Breast epithelium (tissue), 4 donors: ENCODE data around the gene RBM19. TPM values are rescaled to one million over a fixed set of nuclear protein-coding genes. Genes with fewer than 3 reads are reported as not detected.
"Not testable (repeated sequence)": the region's sequence is repeated elsewhere in the genome, so short reads cannot be mapped to it uniquely, and the experiment has no call there.

Experiments used
- DNase-seq, 2 donors: peaks; one replicate each; pipeline ENCODE4 v3.0.0-alpha.2; 2019; ENCODE audit warnings: low spot score in 2 of 2
- H3K27ac ChIP-seq, 2 donors: fragments of 200-600 bp; sonication (generic) in 1 of 2; one replicate each; pipeline ENCODE4 v1.5.1; 2016 to 2019; ENCODE audit warnings: mild to moderate bottlenecking in 1 of 2
- H3K27me3 ChIP-seq, 2 donors: fragments of 200-600 bp; sonication (generic) in 1 of 2; one replicate each; pipeline versions ENCODE4 v1.5.1 to v1.6.0; 2017 to 2019; ENCODE audit warnings: control low read depth in 1 of 2, mild to moderate bottlenecking in 1 of 2
- H3K36me3 ChIP-seq: fragments of 200-600 bp; one replicate; pipeline ENCODE4 v1.5.1; 2019
- H3K4me1 ChIP-seq, 2 donors: fragments of 200-600 bp; sonication (generic); one replicate each; pipeline ENCODE4 v1.5.1; 2016 to 2019; ENCODE audit warnings: control low read depth in 1 of 2
- H3K4me3 ChIP-seq, 3 donors: fragments of 200-600 bp; sonication (generic); 1 replicate in 2 of 3; 2 replicates in 1 of 3; pipeline ENCODE4 v1.5.1; 2016 to 2019; ENCODE audit warnings: mild to moderate bottlenecking in 3 of 3, moderate library complexity in 2 of 3
- H3K9me3 ChIP-seq, 2 donors: fragments of 200-600 bp; sonication (generic) in 1 of 2; one replicate each; pipeline ENCODE4 v1.5.1; 2016 to 2019; ENCODE audit warnings: control low read depth in 1 of 2
- POLR2A ChIP-seq: fragments of 450-650 bp; IDR thresholded peaks from one replicate; pipeline ENCODE4 v1.6.1; 2016; ENCODE audit warnings: antibody characterized with exemption, mild to moderate bottlenecking, moderate library complexity
- POLR2AphosphoS5 ChIP-seq, 3 donors: sonication (generic); formaldehyde crosslinking; IDR thresholded peaks; one replicate each; pipeline ENCODE4 v1.6.1; 2017; ENCODE audit warnings: antibody characterized with exemption in 3 of 3
- intact Hi-C: fragments of 100-400 bp; cut with DNase I; formaldehyde crosslinking; loops from one replicate; pipeline ENCODE4 v1.15.1; 2023; ENCODE audit warnings: low total_unique reads
- total RNA-seq, 3 donors: library from RNA; depleted of rRNA; stranded (reverse); fragments of >200 nt; gene quantifications; one replicate each; pipeline ENCODE4 v1.1.0, GENCODE V29; 2016
- TF ChIP-seq, protein P1 (sequence below), 3 donors: fragments of 450-650 bp; IDR thresholded peaks; one replicate each; pipeline ENCODE4 v1.5.1; 2016 to 2017; ENCODE audit warnings: antibody characterized with exemption in 3 of 3, mild to moderate bottlenecking in 3 of 3, moderate library complexity in 3 of 3

RBM19 gene
- total RNA-seq, 3 donors from 2014 or later, result 28.8 to 43.3 (median 42.6) TPM

GRCh38 chr12:113816866-113817265 lies 149.3 kb downstream of the RBM19 start:
- TF ChIP-seq POLR2AphosphoS5 (IDR thresholded peaks at IDR 0.05) (no peak), POLR2A (no peak)
- TF ChIP-seq, protein P1, sequence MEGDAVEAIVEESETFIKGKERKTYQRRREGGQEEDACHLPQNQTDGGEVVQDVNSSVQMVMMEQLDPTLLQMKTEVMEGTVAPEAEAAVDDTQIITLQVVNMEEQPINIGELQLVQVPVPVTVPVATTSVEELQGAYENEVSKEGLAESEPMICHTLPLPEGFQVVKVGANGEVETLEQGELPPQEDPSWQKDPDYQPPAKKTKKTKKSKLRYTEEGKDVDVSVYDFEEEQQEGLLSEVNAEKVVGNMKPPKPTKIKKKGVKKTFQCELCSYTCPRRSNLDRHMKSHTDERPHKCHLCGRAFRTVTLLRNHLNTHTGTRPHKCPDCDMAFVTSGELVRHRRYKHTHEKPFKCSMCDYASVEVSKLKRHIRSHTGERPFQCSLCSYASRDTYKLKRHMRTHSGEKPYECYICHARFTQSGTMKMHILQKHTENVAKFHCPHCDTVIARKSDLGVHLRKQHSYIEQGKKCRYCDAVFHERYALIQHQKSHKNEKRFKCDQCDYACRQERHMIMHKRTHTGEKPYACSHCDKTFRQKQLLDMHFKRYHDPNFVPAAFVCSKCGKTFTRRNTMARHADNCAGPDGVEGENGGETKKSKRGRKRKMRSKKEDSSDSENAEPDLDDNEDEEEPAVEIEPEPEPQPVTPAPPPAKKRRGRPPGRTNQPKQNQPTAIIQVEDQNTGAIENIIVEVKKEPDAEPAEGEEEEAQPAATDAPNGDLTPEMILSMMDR (IDR thresholded peaks at IDR 0.05), result no peak
- no peaks in the 10 kb centered on the region for H3K36me3 ChIP-seq

DNA sequence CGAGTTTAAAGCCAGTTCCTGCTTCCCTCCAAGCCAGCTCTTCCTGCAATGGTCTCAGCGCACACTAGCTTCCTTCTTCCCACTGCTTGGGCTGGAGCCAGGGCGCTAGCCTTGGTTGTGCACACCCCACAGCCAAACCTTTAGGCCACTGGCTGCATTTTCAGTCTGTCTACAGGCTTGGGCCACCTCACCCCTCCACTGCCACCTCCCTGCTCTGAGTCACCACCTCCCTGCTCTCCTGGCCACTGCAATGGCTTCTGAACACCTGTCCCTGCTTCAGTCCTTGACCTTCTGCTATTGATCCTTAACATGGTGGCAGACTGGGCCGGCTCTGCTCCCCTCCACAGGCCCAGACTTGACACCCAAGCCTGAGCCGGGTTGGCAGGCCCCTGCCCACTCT lies 151.1 kb downstream of the RBM19 start:
- no peak for DNase-seq
- intact Hi-C loops, result no loop called here
- TF ChIP-seq, protein P1 (IDR thresholded peaks at IDR 0.05), result no peak
- TF ChIP-seq POLR2A (no peak), POLR2AphosphoS5 (IDR thresholded peaks at IDR 0.05) (no peak)
- H3K27ac ChIP-seq, result no peak overlapping the region
- H3K36me3 ChIP-seq, result no peaks in the 10 kb centered on the region
- no peak overlapping the region for H3K4me3 ChIP-seq
- H3K4me1 ChIP-seq, result no peaks in the 10 kb centered on the region
- H3K9me3 ChIP-seq, result peaks cover 5 to 9% of the 10 kb centered on the region in 2 donors
- no peaks in the 10 kb centered on the region for H3K27me3 ChIP-seq

More at GRCh38 chr12:113816866-113817265, 149.3 kb downstream of the RBM19 start:
- H3K4me3 ChIP-seq, result no peak overlapping the region
- DNase-seq, result no peak
- no peaks in the 10 kb centered on the region for H3K4me1 ChIP-seq
- H3K9me3 ChIP-seq, result peaks cover 0 to 2% of the 10 kb centered on the region in 2 donors
- no peaks in the 10 kb centered on the region for H3K27me3 ChIP-seq
- intact Hi-C loops, result no loop called here
- H3K27ac ChIP-seq, result no peak overlapping the region

DNA sequence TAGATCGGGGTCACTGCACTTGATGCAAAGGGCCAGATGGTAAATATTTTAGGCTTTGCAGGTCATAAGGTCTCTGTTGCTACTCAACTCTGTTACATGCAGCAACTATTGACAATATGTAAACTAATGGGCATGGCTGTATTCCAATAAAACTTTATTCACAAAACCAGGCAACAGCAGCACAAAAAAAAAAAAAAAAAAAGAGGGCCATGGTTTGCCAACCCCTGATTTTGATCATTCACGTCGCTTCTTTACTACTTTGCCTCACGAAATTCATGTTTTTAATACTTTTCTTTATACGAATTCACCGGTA lies 152.9 kb downstream of the RBM19 start:
- Histone ChIP-seq H3K4me1 (no peaks in the 10 kb centered on the region), H3K36me3 (no peaks in the 10 kb centered on the region), H3K9me3 (peaks cover 5 to 14% of the 10 kb centered on the region in 2 donors), H3K27ac (no peak overlapping the region), H3K27me3 (no peaks in the 10 kb centered on the region), H3K4me3 (no peak overlapping the region)
- TF ChIP-seq POLR2AphosphoS5 (IDR thresholded peaks at IDR 0.05), result no peak
- TF ChIP-seq, protein P1 (IDR thresholded peaks at IDR 0.05), result no peak
- TF ChIP-seq POLR2A, result no peak
- DNase-seq, result no peak
- intact Hi-C loops, result no loop called here

DNA sequence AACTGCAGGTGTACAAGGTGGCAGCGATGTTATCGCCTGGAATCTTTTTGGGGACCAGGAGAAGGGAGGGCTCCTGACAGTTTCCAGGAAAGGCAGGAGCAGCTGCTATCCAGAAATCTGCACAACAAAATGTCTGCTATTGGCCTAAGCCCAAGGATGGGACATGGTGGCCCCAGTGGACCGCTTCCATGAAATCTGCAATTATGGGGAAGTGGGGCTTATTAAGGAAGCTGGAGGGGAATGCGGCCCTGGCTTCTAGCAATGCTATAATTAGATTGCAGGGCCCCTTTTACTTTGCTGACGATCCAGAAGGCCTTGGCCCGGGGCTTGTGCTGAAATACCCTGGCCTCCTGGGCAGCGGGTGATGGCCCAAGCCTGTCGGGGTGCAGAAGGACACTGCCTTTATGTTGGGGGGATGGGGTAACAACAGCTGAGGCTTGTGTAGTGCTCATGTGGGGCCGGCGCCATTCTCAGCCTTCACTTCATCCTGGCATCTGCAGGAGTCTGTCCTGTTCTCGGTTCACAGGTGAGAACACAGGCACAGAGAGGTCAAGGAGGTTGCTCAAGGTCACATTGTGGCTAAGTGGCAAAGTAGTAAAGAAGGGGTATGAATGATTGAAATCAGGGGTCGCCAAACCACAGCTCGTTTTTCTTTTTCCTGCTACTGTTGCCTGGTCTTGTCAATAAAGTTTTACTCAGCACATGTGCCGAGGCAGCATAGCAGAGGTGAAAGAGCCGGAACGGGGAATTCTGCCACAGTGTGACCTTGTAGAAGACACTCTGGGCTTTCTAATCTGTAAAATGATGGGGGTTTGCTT lies 153.5 kb downstream of the RBM19 start:
- intact Hi-C loops, result no loop called here
- H3K27me3 ChIP-seq, result no peaks in the 10 kb centered on the region
- peaks cover 5 to 14% of the 10 kb centered on the region in 2 donors for H3K9me3 ChIP-seq
- no peak for TF ChIP-seq POLR2A
- TF ChIP-seq, protein P1 (IDR thresholded peaks at IDR 0.05), result no peak
- TF ChIP-seq POLR2AphosphoS5 (IDR thresholded peaks at IDR 0.05), result no peak
- H3K4me1 ChIP-seq, result no peaks in the 10 kb centered on the region
- DNase-seq, result no peak
- no peak overlapping the region for H3K27ac ChIP-seq
- no peaks in the 10 kb centered on the region for H3K36me3 ChIP-seq
- no peak overlapping the region for H3K4me3 ChIP-seq

DNA sequence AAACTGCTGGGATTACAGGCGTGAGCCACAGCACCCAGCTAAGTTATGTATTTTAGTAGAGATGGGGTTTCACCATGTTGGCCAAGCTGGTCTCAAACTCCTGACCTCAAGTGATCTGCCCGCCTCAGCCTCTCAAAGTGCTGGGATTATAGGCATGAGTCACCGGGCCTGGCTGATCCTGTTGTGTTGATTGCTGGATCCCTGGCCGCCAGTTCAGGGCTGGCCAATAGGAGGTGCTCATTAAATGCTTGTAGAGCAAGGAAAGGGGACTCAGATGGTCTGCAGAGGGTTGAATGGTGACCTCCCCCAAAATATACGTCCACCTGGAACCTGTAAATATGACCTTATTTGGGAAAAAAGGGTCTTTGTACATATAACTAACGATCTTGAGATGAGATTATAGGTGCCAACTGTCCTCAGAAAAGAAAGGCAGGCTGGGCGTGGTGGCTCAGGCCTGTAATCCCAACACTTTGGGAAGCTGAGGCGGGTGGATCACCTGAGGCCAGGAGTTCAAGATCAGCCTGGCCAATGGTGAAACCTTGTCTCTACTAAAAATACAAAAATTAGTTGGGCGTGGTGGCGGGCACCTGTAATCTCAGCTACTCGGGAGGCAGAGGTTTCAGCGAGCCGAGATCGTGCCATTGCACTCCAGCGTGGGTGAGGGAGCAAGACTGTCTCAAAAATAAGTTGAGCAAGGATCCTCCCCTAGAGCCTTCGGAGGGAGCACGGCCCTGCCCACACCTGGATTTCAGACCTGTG lies 156.5 kb downstream of the RBM19 start:
- not testable (repeated sequence) for H3K27me3 ChIP-seq, DNase-seq, H3K4me1 ChIP-seq

More for the DNA sequence above, 156.5 kb downstream of the RBM19 start:
- H3K27ac ChIP-seq, H3K4me3 ChIP-seq, intact Hi-C loops, H3K36me3 ChIP-seq: not testable (repeated sequence)
- H3K9me3 ChIP-seq, result peaks cover 18 to 24% of the 10 kb centered on the region in 2 donors
